CD1c-positive myeloid dendritic cell (primary cell): Measurements from ENCODE around the gene ROS1.

Experiments
- DNase-seq: peaks from one replicate; pipeline ENCODE4 v3.0.0-alpha.2; 2016; ENCODE audit errors: extremely low spot score

The ROS1 gene

GRCh38 chr6:117309611-117310010 lies 116.1 kb downstream of the ROS1 start:
- no peak for DNase-seq

- DNase-seq: no peak
Observed at GRCh38 chr6:117309069-117309468, 116.7 kb downstream of the ROS1 start.

DNA sequence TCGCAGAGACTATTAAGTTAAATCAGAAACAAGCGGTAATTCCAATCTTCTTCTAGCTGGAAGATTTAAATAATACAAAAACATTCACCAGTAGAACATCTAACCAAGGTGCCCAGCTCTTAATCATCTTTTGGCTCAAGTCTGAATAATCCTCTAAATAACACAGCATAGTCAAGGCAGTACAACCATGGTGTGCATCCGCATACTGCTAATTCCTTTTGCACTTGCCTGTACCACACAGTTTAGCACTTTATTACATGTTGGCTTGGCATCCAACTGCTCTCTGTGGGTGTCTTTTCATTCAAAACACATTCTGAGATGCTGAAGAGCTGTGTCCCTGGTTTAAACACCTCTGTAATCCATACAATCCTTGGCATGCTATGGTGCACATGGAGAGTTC lies 118.1 kb downstream of the ROS1 start:
- no peak for DNase-seq

DNA sequence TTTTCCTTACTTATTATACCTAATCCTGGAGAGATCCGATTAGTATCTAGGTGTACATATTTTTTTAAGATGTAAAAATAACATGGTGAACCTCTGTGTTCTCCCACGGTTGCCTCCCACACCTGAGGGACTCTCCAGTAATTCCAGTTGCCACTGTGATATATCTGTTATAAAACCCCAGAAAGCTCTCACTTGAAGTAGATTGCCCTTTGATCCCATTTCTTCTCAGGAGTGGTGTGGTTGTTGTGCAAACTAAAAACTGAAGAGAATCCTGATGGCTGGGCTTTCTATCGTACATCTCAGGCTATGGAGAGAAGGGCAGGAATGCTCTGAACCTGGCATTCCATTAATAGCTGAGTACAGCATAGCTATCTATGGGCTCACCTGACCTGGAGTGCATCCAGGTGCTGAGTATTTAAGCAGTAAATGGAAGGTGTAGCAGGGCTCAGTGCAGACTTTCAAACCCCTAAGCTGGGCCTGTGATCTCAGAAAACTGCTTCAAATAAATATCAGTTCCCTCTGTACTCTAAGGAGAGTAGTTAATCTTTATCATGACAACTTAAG lies 119.4 kb downstream of the ROS1 start:
- no peak for DNase-seq

DNA sequence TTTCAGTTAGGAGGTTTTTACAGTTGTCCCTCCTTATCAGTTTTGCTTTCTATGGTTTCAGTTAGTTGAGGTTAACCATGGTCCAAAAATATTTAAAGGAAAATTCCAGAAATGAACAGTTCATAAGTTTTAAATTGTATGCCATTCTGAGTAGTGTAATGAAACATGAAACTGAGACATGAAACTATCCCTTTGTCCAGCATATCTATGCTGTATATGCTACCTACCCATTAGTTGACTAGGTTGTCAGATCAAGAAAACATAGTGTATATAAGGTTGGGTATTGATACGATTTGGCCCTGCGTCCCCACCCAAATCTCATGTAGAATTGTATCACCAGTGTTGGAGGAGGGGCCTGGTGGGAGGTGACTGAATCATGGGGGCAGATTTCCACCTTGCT lies 121.3 kb downstream of the ROS1 start:
- DNase-seq: no peak

DNA sequence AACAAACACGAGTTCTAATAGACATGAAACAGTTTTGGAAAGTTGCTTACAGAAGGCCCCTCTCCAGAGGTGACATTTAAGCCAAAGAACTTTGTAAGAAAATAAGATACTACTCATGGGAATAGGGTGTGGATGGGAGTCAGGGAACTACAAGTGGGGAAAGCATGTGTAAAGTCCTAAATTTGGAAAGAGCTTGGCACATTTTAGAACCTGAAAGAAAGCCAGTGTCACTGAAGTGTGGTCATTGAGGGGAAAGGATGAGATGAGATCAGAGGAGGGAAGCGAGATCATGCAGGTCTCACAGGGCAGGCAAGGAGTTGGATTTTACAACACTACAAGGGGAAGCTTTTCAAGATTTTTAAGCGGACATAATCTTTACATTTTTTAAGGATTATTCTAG lies 122.4 kb downstream of the ROS1 start:
- no peak for DNase-seq

- DNase-seq: no peak
Observed at GRCh38 chr6:117298941-117299340, 126.8 kb downstream of the ROS1 start.

GRCh38 chr6:117290173-117290846 lies 135.4 kb downstream of the ROS1 start:
- no peak for DNase-seq

- no peak for DNase-seq
Observed at GRCh38 chr6:117288083-117288715, 137.5 kb downstream of the ROS1 start.

- DNase-seq: no peak
Observed at GRCh38 chr6:117280922-117281321, 144.8 kb downstream of the ROS1 start.

- no peak for DNase-seq
Observed at GRCh38 chr6:117276778-117277316, 148.9 kb downstream of the ROS1 start.

GRCh38 chr6:117275711-117276110 lies 150.0 kb downstream of the ROS1 start:
- no peak for DNase-seq

GRCh38 chr6:117275205-117275604 lies 150.5 kb downstream of the ROS1 start:
- no peak for DNase-seq

DNA sequence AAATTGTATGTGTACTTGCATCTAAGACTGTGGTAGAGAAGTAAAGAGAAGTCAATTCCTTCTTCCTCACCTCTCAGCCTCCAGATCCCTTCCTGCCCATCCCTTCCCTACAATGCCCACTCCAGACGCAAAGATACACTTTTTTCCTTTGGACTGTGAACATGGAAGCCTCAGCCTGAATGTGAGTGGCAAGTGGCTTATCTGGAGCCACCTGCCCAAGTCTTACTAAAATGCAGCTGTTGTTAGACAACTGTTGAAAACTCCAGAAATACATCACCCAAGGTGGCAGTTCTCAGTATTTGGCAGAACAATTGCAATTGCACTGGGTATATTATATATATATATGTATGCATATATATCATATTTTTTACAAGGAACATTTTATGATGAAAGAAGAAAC lies 152.9 kb downstream of the ROS1 start:
- no peak for DNase-seq

- no peak for DNase-seq
Observed at GRCh38 chr6:117272032-117272866, 153.5 kb downstream of the ROS1 start.

DNA sequence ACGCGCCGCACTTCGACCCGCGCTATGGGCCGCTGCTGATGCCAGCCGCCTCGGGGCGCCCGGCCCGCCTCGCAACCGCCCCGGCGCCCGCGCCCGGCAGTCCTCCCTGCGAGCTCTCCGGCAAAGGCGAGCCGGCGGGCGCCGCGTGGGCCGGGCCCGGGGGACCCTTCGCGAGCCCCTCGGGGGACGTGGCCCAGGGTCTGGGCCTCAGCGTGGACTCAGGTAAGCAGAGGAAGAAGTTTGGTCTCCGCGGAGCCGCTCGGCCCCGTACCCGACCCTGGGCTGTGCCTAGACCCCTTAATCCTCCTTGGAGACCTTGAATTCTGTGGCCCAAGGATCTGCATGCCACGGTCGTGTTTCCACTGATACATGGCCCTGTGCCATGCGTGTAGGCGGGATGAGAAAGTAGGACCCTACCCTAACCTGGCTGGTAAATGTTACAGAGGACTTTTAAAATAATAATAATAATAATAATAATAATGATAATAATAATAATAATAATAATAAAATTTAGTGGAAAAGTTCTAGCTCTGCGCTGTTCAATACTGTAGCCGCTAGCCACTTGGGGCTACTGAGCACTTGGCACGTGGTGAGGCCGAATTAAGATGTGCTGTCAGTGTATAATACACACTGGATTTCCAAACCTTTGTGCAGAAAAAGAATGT lies 154.8 kb downstream of the ROS1 start:
- no peak for DNase-seq

DNA sequence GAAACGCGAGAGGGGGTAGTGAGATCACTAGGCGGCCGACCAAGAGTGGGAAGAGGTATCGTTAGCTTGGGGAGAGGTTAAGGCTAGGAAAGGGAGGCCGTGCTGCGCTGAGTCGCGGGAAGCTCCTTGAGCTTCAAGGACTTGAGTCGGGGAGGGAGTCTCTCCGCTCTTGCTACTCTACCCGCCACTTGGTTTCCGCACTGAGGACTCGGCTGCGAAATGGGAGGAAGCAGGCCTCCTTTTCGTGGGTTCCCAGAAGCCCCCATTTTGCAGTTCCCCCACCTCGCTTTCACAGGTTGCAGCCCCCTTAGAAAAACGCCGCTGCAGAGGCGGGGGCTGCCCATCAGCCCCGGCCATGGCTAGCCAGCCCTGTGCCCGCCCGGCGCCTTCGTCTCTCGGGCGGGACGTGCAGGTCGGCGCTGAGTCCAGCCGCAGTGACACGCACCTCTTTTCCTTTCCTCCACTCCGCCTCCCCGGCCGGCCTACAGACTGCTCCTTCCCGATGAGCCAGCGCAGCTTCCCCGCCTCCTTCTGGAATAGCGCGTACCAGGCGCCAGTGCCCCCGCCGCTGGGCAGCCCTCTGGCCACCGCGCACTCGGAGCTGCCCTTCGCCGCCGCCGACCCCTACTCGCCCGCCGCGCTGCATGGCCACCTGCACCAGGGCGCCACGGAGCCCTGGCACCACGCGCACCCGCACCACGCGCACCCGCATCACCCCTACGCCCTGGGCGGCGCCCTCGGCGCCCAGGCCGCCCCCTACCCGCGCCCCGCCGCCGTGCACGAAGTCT lies 155.5 kb downstream of the ROS1 start:
- no peak for DNase-seq

GRCh38 chr6:117269638-117270054 lies 156.1 kb downstream of the ROS1 start:
- DNase-seq: no peak

- DNase-seq: no peak
Observed at GRCh38 chr6:117268924-117269323, 156.8 kb downstream of the ROS1 start.

GRCh38 chr6:117267766-117268534 lies 157.8 kb downstream of the ROS1 start:
- DNase-seq: no peak
